Kasumi-1 (cell line): ENCODE results near the gene RBKS.
"Not testable (repeated sequence)": the region's sequence is repeated elsewhere in the genome, so short reads cannot be mapped to it uniquely, and the experiment has no call there.

ENCODE experiments used
- DNase-seq, 2 experiments: peaks; one replicate each; lab custom pipeline; 2025; lab: John Stamatoyannopoulos, UW

RBKS gene

DNA sequence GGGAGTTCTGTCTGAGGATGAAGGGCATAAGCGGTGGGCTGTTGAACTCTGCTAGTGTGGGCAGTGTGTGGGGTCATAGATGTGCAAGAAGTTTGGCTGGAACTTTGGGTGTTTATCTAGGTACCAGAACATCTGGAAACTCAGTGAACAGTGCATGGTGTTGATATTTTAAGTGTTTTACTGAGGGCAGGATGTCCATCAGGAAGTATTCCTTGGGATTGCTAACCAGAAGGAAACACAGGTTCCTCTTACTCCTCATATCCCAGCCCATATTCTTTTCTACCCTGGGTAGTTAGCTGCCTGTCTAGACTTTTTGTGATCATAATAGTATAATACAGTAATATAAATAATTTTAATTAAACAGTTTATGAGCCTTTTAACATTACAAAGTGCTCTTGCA is 15.9 kb upstream of the RBKS start:
- no peak for DNase-seq

DNA sequence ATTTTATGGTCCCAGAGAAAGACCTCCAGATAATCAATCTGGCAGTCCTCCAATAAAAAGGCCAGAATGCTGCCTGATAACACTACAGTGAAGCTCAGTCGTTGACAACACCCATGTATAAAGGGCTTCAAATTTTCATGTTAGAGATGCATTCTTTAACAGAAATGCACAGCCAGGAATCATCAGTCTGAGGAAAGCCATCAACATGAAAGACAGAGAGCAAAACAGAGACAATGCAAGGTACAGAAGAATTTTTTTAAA is 14.1 kb upstream of the RBKS start:
- DNase-seq = no peak

DNA sequence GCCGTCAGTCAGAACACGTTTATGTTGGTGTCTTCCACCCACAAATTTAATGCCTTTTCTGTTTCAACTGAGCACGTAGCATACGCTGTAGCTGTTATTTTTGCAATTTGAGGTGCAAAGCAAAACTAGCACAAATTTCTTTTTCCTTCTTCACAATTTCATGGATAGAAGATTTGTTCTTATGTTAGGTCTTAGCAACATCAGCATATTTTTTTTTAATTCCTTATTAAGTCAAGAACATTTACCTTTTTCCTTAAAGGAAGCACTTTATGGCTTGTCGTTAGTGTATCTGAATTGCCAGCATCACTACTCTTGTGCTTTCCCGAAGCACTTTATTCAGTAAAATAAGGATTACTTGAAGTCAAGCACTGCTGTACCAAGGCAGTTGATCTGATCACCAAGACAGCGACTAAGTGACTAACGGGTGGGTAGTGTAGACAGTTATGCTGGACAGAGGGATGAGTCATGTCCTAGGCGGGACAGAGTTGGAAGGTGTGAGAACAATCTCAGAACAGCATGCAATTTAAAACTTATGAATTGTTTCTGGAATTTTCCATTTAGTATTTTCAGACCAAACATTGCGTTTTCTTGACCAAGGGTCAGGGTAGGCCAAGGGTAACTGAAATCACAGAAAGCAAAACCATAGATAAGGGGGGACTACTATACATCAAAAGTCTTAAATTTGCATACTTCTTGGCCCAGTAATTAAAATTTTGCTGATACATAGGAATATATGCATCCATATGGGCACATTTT is 13.6 kb upstream of the RBKS start:
- no peak for DNase-seq

DNA sequence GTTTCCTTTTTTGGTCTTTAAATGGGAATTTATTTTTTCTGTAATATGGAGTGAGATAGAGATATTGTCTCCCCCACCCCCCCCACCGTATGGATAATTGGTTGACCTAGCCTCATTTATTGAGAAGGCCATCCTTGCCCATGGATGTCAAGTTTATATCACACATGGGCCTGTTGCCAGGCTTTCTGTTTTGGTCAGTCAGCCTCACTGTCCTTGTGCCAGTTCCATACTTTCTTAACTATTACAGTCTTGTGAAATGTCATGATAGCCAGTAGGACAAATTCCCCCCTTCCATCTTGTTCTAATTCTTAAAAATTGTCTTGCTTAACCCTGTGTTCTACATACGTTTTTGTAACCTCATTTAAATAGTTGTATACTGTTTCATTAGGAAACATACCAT is 12.8 kb upstream of the RBKS start:
- no peak for DNase-seq

DNA sequence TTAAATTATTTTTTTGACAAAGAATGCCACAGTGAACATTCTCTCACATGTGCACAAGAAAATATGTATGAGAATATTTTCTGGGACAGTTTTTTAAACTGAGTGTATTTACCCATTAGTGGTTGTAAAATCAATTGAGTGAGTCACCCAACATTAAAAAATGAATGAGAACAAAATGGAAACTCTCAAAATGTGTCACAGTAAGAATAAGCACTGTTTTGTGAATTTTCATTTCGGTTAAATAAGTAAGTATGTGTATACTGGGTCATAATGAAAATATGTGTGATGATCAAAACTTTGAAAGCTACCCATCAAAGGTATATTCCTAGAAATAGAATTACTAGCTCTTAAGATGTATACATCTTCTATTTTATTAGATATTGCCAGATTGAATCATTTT is 11.9 kb upstream of the RBKS start:
- DNase-seq = no peak

DNA sequence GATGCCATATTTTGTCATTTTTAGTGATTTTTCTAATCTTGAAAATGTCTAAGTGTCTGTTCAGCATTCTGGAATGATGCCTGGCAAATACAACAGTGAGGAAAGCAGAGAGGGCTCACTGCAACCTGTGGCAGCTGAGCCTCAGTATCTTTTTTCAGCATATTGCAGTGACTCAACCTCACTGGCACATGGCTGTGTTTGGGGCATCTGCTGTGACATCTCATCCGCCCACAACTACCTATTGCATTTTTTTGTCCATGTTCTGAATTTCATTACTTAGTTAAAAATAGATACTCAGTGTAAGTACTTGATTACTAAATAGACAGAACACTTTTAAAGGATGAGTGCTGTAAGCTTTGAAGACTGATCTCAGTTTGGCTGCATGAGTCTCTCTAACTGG is 11.0 kb upstream of the RBKS start:
- no peak for DNase-seq

DNA sequence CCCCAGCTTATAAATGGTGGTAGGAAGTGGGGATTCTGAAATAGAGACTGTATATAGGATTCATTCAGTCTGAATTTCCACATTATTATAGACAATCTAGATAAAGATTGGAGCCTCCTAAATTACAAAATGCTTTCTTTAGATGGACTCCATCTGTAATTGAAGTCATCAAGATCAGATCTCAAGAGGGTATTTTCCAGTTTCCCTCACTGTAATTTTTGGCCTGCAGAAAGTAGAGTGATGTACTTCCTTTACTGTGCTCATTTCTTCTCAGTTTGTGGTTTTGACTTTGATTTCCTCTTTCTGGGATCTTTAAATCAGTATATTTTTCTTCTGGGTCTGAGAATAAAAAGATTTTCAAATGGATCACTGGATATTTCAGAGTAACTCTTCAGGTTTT is 7.5 kb upstream of the RBKS start:
- DNase-seq = peak; percentile 41 to 56

DNA sequence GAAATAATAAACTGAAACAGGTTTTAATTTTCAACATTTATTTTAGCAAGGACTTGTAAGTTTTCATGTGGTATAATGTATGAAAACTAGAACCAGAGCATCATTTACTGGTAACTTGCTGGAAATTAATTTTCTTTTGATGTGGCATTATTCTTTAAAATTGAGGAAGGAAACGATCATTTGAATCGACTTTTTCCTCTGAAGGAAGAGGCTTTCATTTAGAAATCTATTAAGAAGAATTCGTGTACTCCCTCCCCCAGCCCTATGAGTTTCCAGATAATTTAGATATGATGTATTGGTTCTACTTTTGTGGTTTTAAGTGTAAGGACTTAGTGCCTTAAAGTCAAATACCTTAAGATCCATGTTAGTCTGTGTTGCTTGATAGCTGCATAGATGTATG is 2.8 kb upstream of the RBKS start:
- no peak for DNase-seq

DNA sequence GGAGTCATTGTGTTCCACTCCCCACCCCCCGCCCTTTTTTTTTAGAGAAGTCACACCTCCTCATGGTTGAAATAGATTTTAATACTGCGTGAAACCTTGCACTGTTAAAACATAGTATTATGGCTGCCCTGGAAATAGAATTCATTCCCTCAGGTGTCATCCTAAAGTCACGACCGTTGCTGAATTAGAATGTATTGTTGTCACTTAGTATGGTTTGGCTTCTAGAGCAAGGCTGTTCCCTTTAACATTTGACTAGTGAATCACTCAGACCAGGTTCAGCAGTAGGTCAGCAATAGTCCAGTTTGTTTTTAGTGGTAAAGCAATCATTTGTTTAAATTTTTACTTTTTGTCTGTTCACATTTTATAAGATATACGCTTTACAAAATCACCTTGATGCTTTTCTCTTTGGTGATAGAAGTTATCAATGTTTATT is 1.5 kb upstream of the RBKS start:
- no peak for DNase-seq

DNA sequence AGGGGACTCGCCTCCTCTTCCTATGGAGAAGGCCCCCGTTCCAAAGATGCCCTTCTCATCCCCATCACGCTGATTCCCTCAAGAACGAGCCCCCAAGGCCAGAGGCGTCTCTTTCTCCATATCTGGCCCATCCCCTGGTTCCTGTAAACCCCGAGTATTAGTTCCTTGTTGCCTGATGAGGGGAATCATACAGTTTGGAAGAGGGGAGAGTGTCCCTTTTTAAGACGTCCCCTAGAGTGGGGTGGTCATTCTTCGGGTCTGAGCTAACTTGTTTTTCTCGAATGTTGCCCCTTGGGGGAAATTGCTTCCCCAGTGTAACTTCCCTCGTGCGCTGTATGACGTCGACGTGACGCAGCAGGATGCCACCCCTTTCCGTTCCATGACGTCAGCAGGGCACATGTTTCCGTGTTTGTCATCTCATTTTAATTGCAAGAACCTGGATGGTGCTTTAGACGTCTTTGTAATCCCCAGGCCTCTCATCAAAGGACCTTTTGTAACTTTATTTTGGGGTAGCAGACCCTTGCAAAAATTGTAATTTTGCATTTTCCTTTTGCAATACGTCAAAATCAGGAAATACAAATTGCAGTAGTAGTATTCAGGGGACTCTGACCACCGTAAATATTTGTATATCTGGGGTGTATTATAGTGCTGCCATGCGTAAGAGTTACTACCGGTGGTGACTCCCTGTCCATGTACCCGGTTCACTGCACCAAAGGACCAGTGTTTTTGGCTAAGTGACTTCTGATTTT is 911 bp upstream of the RBKS start:
- peak; percentile 55 to 61 for DNase-seq

DNA sequence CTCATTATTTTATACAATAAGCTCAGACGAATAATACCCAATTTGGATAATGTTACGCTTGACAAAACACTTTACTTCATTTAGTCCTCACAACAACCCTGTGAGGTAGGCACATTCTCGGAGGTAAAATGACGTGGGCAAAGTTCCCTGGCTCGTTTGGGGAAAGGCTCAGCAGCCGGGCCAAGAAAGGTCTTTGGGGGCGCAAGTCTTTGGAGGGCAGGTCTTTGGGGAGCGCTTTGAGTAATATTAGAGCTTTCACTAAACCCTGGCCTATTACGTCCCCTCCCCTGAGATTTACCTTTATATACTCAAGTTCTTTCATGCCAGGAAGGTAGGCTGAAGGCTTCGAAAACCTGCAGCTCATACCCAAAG is 427 bp downstream of the RBKS start:
- peak; percentile 48 to 63 for DNase-seq

DNA sequence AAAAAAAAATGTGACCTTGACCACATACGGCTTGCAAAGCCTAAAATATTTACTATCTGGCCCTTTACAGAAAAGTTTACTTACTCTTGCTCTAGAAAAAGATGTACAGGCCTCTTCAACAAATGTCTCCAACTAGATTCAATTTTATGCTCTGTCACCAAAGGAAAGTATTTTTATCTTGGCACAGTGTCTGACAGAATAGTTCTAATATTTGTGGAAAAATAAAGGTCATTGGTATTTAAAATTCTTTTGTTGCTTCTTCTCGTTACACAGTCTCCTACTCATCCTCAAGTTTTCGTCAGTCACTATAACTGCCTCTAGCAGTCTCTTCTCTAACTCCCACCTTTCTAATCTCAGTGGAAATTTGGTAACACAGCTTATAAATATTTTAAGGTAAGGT is 1.4 kb downstream of the RBKS start:
- DNase-seq = no peak

DNA sequence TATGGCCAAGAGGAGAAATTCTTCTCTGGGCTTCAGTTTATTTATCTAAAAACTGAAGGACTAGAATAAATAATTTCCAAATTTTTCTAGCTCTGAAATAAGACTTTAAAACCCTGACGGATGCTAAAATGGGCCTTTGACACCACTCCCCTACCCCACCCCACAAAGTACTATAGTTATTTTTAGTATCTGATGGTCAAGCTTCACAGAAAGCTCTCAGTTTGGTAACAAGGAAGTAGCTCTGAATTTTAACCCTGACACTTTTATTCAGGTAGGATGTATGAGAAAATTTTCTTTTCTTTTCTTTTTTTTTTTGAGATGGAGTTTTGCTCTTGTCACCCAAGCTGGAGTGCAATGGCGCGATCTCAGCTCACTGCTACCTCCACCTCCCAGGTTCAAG is 2.4 kb downstream of the RBKS start:
- DNase-seq = no peak

DNA sequence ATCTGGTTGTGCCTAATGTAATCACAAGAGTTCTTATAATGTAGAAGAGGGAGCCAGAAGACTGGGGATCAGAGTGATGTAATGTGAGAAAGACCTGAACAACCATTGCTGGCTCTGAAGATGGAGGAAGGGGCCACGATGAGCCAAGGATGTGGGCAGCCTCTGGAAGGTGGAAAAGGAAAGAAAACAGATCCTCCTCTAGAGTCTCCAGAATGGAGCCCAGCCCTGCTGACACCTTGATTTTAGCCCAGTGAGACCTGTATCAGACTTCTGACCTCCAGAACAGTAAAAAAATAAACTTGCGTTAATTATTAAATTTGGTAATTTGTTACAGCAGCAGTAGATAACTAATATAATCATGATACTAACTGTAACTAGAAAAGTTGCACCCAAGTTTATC is 3.1 kb downstream of the RBKS start:
- no peak for DNase-seq

DNA sequence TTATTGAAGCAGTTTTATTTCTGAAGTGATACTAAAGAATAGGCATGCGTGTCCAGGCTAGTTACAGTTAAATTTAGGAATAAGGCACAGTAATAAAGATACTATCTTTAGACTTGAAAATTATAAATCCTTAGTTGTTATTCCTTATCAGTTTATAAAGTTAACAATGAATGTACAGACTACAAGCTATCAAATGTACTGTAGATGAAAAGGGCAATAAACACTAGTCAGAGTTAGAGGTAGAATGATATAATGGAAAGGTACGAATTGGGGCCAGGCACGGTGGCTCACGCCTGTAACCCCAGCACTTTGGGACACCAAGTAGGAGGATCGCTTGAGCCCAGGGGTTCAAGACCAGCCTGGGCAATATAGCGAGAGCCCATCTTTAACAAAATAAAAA is 3.9 kb downstream of the RBKS start:
- DNase-seq = no peak

DNA sequence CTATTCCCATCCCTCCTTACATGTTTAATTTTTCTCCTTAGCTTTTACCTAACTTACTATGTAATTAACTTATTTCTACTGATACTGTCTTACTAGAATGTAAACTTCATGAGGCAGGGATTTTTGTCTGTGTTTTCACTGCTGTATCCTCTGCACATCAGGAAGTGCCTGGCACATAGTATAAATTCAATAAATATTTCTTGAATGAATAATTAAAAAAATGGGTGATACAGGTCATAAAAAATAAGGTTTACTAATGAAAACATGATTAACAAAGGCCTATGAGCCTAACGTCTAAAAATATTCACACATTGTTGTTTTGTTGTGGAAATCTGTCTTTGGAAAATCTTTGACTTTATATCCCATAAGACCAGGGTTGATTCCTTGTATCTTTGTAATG is 4.5 kb downstream of the RBKS start:
- DNase-seq = no peak

DNA sequence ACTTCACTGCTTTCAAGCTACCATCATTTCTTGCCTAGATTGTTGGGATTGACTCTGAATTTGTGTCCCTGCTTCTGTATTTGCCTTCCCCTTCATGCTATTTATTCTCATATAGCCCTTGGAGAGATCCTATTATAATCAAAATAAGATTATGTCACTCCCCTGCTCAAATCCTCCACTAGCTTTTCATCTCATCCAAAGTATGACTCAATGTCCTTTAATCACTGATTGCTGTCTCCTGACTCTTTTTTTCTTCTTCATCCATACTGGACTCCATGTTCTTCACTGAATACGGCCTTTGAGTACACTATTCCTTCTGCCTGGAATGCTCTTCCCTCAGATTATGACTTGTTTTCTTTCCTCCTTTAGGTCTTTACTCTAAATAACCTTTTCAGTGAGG is 5.0 kb downstream of the RBKS start:
- DNase-seq = no peak

DNA sequence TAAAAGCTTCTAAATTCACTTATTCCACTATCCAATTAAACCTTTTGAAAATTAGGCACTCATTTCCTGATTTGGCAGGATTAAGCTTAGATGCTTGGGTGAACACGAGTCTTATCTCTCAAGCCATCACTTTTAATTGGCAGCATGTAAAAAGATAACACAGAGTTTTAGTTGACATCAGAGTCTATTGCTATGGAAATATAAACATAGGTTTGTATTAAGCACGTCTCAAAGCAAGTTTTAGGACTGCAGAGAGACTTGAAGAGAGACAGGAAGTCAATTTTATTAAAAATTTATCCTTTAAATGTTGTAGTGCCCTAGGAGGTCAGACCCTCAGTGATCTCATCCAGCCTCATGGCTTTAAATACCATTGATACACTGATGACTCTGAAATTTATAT is 5.6 kb downstream of the RBKS start:
- no peak for DNase-seq

DNA sequence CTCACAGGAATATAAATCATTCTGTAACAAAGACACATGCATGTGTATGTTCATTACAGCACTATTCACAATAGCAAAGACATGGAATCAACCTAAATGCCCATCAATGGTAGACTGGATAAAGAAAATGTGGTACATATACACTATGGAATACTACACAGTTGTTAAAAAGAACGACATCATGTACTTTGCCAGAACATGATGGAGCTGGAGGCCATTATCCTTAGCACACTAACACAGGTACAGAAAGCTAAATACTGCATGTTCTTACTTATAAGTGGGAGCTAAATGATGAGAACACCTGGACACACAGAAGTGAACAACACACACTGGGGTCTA is 7.6 kb downstream of the RBKS start:
- not testable (repeated sequence) for DNase-seq

DNA sequence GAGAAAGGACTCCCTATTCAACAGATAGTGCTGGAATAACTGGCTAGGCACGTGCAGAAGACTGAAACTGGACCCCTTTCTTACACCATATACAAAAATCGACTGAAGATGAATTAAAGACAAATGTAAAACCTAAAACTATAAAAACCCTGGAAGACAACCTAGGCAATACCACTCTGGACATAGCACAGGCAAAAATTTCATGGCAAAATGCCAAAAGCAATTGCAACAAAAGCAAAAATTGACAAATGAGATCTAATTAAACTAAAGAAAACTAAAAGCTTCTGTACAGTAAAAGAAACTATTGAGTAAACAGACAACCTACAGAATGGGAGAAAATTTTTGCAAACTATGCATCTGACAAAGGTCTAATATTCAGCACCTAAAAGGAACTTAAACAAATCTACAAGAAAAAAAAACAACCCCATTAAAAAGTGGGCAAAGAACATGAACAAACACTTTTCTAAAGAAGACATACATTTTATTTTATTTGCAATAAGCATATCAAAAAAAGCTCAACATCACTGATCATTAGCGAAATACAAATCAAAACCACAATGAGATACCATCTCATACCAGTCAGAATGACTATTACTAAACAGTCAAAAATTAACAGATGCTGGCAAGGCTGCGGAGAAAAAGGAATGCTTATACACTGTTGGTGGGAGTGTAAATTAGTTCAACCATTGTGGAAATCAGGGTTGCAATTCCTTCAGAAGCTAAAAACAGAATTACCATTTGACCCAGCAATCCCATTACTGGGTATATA is 8.2 kb downstream of the RBKS start:
- DNase-seq = not testable (repeated sequence)

DNA sequence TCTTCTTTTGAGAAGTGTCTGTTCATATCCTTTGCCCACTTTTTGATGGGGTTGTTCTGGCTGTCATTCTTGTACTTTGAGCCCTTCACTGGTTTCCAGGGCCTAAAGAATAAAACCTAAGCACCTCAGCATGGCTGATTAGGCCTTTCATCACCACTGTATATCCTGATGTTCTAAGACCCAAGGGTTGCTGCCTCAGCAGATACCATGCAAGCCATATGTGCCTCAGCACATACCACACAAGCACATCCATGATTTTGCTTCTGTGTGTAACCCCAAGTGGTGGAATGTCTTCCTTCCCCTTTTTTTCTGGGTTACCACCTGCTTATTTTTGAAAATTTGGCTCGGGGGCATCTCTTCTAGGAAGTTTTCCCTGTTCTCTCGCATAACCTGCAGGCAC is 11.4 kb downstream of the RBKS start:
- no peak for DNase-seq

DNA sequence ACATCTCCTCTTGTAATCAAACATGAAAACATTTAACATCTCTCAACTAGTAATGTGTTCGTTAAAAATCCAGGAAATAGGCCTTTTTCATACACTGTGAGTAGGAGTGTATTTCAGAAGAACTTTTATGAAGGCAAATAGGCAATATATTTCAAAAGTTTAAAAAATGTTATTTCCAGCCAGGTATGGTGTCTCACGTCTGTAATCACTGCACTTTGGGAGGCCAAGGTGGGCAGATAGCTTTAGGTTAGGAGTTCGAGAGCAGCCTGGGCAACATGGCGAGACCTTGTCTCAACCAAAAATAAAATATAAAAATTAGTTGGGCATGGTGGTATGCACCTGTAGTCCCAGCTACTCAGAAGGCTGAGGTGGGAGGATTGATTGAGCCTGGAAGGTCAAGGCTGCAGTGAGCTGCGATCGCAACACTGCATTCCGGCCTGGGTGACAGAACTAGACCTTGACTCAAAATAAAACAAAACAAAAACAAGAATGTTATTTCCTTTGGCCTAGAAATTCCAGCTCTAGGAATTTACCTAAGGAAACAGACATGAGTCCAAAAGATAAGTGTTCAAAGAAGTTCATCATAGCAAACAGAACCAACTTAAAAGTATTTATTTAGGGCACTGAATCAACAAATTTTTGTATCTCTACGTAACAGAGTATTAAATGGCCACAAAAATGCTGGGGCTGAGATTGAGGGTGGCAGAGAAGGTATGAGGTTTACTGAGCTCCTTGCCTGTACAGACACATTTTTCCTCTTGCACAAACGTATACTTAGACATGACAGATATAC is 14.9 kb downstream of the RBKS start:
- DNase-seq = no peak

DNA sequence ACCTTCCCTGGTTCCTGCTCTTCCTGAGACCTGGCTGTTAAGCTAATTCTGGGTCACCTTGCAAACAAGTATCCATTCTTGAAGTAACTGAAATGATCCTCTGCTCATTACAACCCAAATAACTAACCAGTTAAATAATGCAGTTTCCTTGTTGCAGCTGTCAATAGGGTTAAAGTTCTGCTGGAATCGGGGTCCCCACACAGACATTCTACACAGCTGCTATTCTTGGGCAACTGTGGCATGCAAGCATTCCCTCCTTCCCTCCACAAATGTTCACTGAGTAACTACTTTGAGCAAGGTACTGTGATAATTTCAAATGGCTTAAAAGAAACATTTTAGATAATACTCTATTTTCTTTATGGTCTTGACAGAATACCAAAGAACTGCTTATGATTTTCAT is 17.1 kb downstream of the RBKS start:
- DNase-seq = no peak
